ENCODE data around the gene SLC35E1. TPM values are rescaled to one million over a fixed set of nuclear protein-coding genes. Genes with fewer than 3 reads are reported as not detected.
A peak's percentile ranks its signal among the peaks of the same experiment; 100 is the strongest.
"Not testable (repeated sequence)": the region's sequence is repeated elsewhere in the genome, so short reads cannot be mapped to it uniquely, and the experiment has no call there.

Gene SLC35E1
- total RNA-seq, 2 experiments from 2014 or later: 42.0 to 46.0 TPM

GRCh38 chr19:16566161-16566560 is 6.1 kb downstream of the SLC35E1 start:
- POLR2A ChIA-PET: interaction anchor here (1.5 kb wide), 1 partner anchor 61 kb away, joined by 5 read pairs; no protein-coding TSS in a partner anchor
- H3K4me3 Mint-ChIP-seq: peak overlapping the region; percentile 55

GRCh38 chr19:16564842-16565241 is 7.4 kb downstream of the SLC35E1 start:
- Mint-ChIP-seq H3K4me3 (no peak overlapping the region), H3K4me1 (ENCODE audit: low read depth) (peaks cover 23% of the 10 kb centered on the region), H3K9me3 (no peaks in the 10 kb centered on the region), H3K27me3 (no peaks in the 10 kb centered on the region), H3K27ac (peak overlapping the region; percentile 24), H3K36me3 (peaks cover 49% of the 10 kb centered on the region)
- CTCF ChIA-PET: no interaction called here
- intact Hi-C loops (cut with micrococcal nuclease): no loop called here
- POLR2A ChIA-PET: no interaction called here
- no peak for DNase-seq

More at GRCh38 chr19:16566161-16566560, 6.1 kb downstream of the SLC35E1 start:
- no peaks in the 10 kb centered on the region for H3K9me3 Mint-ChIP-seq
- CTCF ChIA-PET: no interaction called here
- peak overlapping the region; percentile 95 for H3K27ac Mint-ChIP-seq
- peaks cover 32% of the 10 kb centered on the region for H3K4me1 Mint-ChIP-seq (ENCODE audit: low read depth)
- peaks cover 50% of the 10 kb centered on the region for H3K36me3 Mint-ChIP-seq
- H3K27me3 Mint-ChIP-seq: no peaks in the 10 kb centered on the region
- DNase-seq: peak; percentile 86
- intact Hi-C loops (cut with micrococcal nuclease): loop anchor here (1.0 kb wide), 2 partner anchors 22 to 62 kb away; partner anchors contain the start of gene MED26

- POLR2A ChIA-PET: no interaction called here
- Mint-ChIP-seq H3K4me1 (ENCODE audit: low read depth) (peaks cover 13% of the 10 kb centered on the region), H3K9me3 (no peaks in the 10 kb centered on the region), H3K27me3 (no peaks in the 10 kb centered on the region), H3K4me3 (no peak overlapping the region), H3K36me3 (peaks cover 49% of the 10 kb centered on the region), H3K27ac (no peak overlapping the region)
- no peak for DNase-seq
- CTCF ChIA-PET: interaction anchor here (1.1 kb wide), 1 partner anchor 25 kb away, joined by 3 read pairs; no protein-coding TSS in a partner anchor
- intact Hi-C loops (cut with micrococcal nuclease): no loop called here
These were observed 9.6 kb downstream of the SLC35E1 start for GRCh38 chr19:16562608-16563025.

GRCh38 chr19:16561382-16561781 is 10.8 kb downstream of the SLC35E1 start:
- POLR2A ChIA-PET: interaction anchor here (0.6 kb wide), 1 partner anchor 991 kb away, joined by 3 read pairs; no protein-coding TSS in a partner anchor
- no peak for DNase-seq
- CTCF ChIA-PET: interaction anchor here (1.1 kb wide), 1 partner anchor 26 kb away, joined by 3 read pairs; no protein-coding TSS in a partner anchor
- H3K36me3 Mint-ChIP-seq: peaks cover 45% of the 10 kb centered on the region
- no peak overlapping the region for H3K27ac Mint-ChIP-seq
- H3K4me3 Mint-ChIP-seq: no peak overlapping the region
- intact Hi-C loops (cut with micrococcal nuclease): no loop called here
- H3K27me3 Mint-ChIP-seq: no peaks in the 10 kb centered on the region
- H3K9me3 Mint-ChIP-seq: no peaks in the 10 kb centered on the region
- H3K4me1 Mint-ChIP-seq (ENCODE audit: low read depth): peaks cover 6% of the 10 kb centered on the region

GRCh38 chr19:16559780-16560276 is 12.4 kb downstream of the SLC35E1 start:
- Mint-ChIP-seq H3K4me3 (no peak overlapping the region), H3K27ac (no peak overlapping the region), H3K4me1 (ENCODE audit: low read depth) (peaks cover 1% of the 10 kb centered on the region), H3K36me3 (peaks cover 44% of the 10 kb centered on the region), H3K9me3 (no peaks in the 10 kb centered on the region), H3K27me3 (no peaks in the 10 kb centered on the region)
- no peak for DNase-seq
- CTCF ChIA-PET: no interaction called here
- POLR2A ChIA-PET: no interaction called here
- intact Hi-C loops (cut with micrococcal nuclease): no loop called here

- intact Hi-C loops (cut with micrococcal nuclease): no loop called here
- H3K27me3 Mint-ChIP-seq: no peaks in the 10 kb centered on the region
- CTCF ChIA-PET: no interaction called here
These were observed 17.4 kb downstream of the SLC35E1 start for GRCh38 chr19:16554776-16555175.

GRCh38 chr19:16551902-16552301 is 20.3 kb downstream of the SLC35E1 start:
- POLR2A ChIA-PET; CTCF ChIA-PET; H3K27me3 Mint-ChIP-seq; DNase-seq; intact Hi-C loops (cut with micrococcal nuclease); H3K4me3 Mint-ChIP-seq; H3K27ac Mint-ChIP-seq; H3K9me3 Mint-ChIP-seq: not testable (repeated sequence)
- Mint-ChIP-seq H3K4me1 (ENCODE audit: low read depth) (peaks cover 24% of the 10 kb centered on the region), H3K36me3 (peaks cover 24% of the 10 kb centered on the region)

More at GRCh38 chr19:16554776-16555175, 17.4 kb downstream of the SLC35E1 start:
- Mint-ChIP-seq H3K4me1 (ENCODE audit: low read depth) (peaks cover 11% of the 10 kb centered on the region), H3K27ac (no peak overlapping the region), H3K4me3 (no peak overlapping the region), H3K36me3 (peaks cover 31% of the 10 kb centered on the region), H3K9me3 (no peaks in the 10 kb centered on the region)
- POLR2A ChIA-PET: no interaction called here
- no peak for DNase-seq

GRCh38 chr19:16548956-16549355 is 23.3 kb downstream of the SLC35E1 start:
- Mint-ChIP-seq H3K4me1 (ENCODE audit: low read depth) (peaks cover 36% of the 10 kb centered on the region), H3K36me3 (peaks cover 18% of the 10 kb centered on the region), H3K4me3 (no peak overlapping the region), H3K9me3 (no peaks in the 10 kb centered on the region), H3K27me3 (no peaks in the 10 kb centered on the region), H3K27ac (no peak overlapping the region)
- intact Hi-C loops (cut with micrococcal nuclease): no loop called here
- DNase-seq: no peak
- POLR2A ChIA-PET: interaction anchor here (1.6 kb wide), 1 partner anchor 38 kb away, joined by 6 read pairs; no protein-coding TSS in a partner anchor
- CTCF ChIA-PET: interaction anchor here (0.6 kb wide), 1 partner anchor 79 kb away, joined by 3 read pairs; no protein-coding TSS in a partner anchor

GRCh38 chr19:16544473-16545231 is 27.6 kb downstream of the SLC35E1 start:
- CTCF ChIA-PET: interaction anchor here (1.7 kb wide), 1 partner anchor 17 kb away, joined by 5 read pairs; no protein-coding TSS in a partner anchor
- no peak for DNase-seq

GRCh38 chr19:16543734-16544133 is 28.5 kb downstream of the SLC35E1 start:
- ChIA-PET CTCF (interaction anchor here (1.0 kb wide), 1 partner anchor 41 kb away, joined by 3 read pairs; no protein-coding TSS in a partner anchor), POLR2A (interaction anchor here (0.7 to 1.9 kb wide), 5 partner anchors 23 to 120 kb away, joined by 3 to 8 read pairs (median 5); partner anchors contain the start of genes MED26, SMIM7 and TMEM38A)
- not testable (repeated sequence) for DNase-seq

More at GRCh38 chr19:16544473-16545231, 27.6 kb downstream of the SLC35E1 start:
- H3K4me3 Mint-ChIP-seq: peak overlapping the region; percentile 6
- H3K36me3 Mint-ChIP-seq: peaks cover 18% of the 10 kb centered on the region
- no peaks in the 10 kb centered on the region for H3K27me3 Mint-ChIP-seq
- H3K9me3 Mint-ChIP-seq: no peaks in the 10 kb centered on the region
- POLR2A ChIA-PET: no interaction called here
- peak overlapping the region; percentile 18 for H3K27ac Mint-ChIP-seq
- intact Hi-C loops (cut with micrococcal nuclease): loop anchor here (5.0 kb wide), 1 partner anchor 97 kb away; no protein-coding TSS in a partner anchor
- peaks cover 46% of the 10 kb centered on the region for H3K4me1 Mint-ChIP-seq (ENCODE audit: low read depth)

GRCh38 chr19:16542910-16543472 is 29.2 kb downstream of the SLC35E1 start:
- peaks cover 53% of the 10 kb centered on the region for H3K4me1 Mint-ChIP-seq (ENCODE audit: low read depth)
- H3K27me3 Mint-ChIP-seq: no peaks in the 10 kb centered on the region
- ChIA-PET CTCF (interaction anchor here (1.0 kb wide), 1 partner anchor 42 kb away, joined by 3 read pairs; no protein-coding TSS in a partner anchor), POLR2A (interaction anchor here (0.6 to 1.9 kb wide), 9 partner anchors 29 to 357 kb away, joined by 3 to 8 read pairs (median 4); partner anchors contain the start of genes MED26, SLC35E1, SMIM7 and TMEM38A)
- intact Hi-C loops (cut with micrococcal nuclease): loop anchor here (1.0 to 5.0 kb wide), 6 partner anchors 30 to 117 kb away; partner anchors contain the start of genes C19orf44, CALR3, MED26 and SLC35E1
- no peaks in the 10 kb centered on the region for H3K9me3 Mint-ChIP-seq
- H3K4me3 Mint-ChIP-seq: peak overlapping the region; percentile 84
- peaks cover 29% of the 10 kb centered on the region for H3K36me3 Mint-ChIP-seq
- H3K27ac Mint-ChIP-seq: peak overlapping the region; percentile 81
- DNase-seq: peak; percentile 33

More at GRCh38 chr19:16543734-16544133, 28.5 kb downstream of the SLC35E1 start:
- Mint-ChIP-seq H3K27ac (peak overlapping the region; percentile 81), H3K36me3 (peaks cover 23% of the 10 kb centered on the region), H3K4me3 (peak overlapping the region; percentile 84), H3K4me1 (ENCODE audit: low read depth) (peaks cover 48% of the 10 kb centered on the region)
- not testable (repeated sequence) for H3K27me3 Mint-ChIP-seq, H3K9me3 Mint-ChIP-seq
- intact Hi-C loops (cut with micrococcal nuclease): loop anchor here (2.0 to 5.0 kb wide), 2 partner anchors 29 to 96 kb away; partner anchors contain the start of gene SLC35E1

All from activated CD4-positive, alpha-beta memory T cell treated with anti-CD3 and anti-CD28 coated beads for 36 hours (primary cell).